IMR-90 (cell line): ENCODE data around the gene GFY. TPM values are rescaled to one million over a fixed set of nuclear protein-coding genes. Genes with fewer than 3 reads are reported as not detected.

Experiments
- ATAC-seq: fragments of 200-7000 bp; cut with Tn5 transposase; 2 replicates; pipeline ENCODE4 v1.9.1; 2020; ENCODE audit warnings: low read depth, mild to moderate bottlenecking, moderate library complexity
- BruUV-seq: library from RNA; stranded (reverse); fragments of 400-500 nt; replicated peaks from 2 replicates; lab custom pipeline; 2021; lab: Mats Ljungman, UMichigan
- CTCF ChIA-PET: fragments of 300-600 bp; formaldehyde crosslinking; extraction: SDS; loops from one replicate; lab custom pipeline; 2021; ENCODE audit warnings: antibody characterized with exemption; lab: Yijun Ruan, JAX
- POLR2A ChIA-PET: fragments of 300-600 bp; sonication (Branson Sonifier 250); formaldehyde crosslinking; loops from one replicate; lab custom pipeline; 2022; ENCODE audit warnings: antibody characterized with exemption; ENCODE audit not compliant: unreplicated experiment; lab: Charles Lee
- DNase-seq: peaks from one replicate; pipeline ENCODE4 v3.0.0; 2013
- H2AFZ ChIP-seq: replicated peaks from 2 replicates; pipeline ENCODE3; 2013; ENCODE audit warnings: low read length, mild to moderate bottlenecking; ENCODE audit not compliant: poor library complexity
- H2AK5ac ChIP-seq: 2 replicates; pipeline ENCODE4 v1.6.1; 2013; ENCODE audit warnings: low read depth, low read length, inconsistent platforms
- H2AK9ac ChIP-seq: replicated peaks from 2 replicates; pipeline ENCODE3; 2013; ENCODE audit warnings: mild to moderate bottlenecking, low read depth, low read length, moderate library complexity; ENCODE audit not compliant: poor library complexity
- H2BK120ac ChIP-seq: 2 replicates; pipeline ENCODE4 v1.6.1; 2013; ENCODE audit warnings: low read depth, low read length, inconsistent platforms
- H2BK15ac ChIP-seq: 3 replicates; pipeline ENCODE4 v1.6.1; 2013; ENCODE audit warnings: low read depth, low read length, inconsistent platforms
- H2BK20ac ChIP-seq: 2 replicates; pipeline ENCODE4 v1.6.1; 2013; ENCODE audit warnings: low read depth, mild to moderate bottlenecking, inconsistent platforms, low read length, moderate library complexity
- H2BK5ac ChIP-seq: 2 replicates; pipeline ENCODE4 v1.6.1; 2013; ENCODE audit warnings: mild to moderate bottlenecking, low read depth, low read length, inconsistent platforms; ENCODE audit not compliant: poor library complexity, severe bottlenecking
- H3K14ac ChIP-seq: replicated peaks from 2 replicates; pipeline ENCODE4 v1.6.1; 2013; ENCODE audit warnings: low read depth, low read length, inconsistent platforms
- H3K18ac ChIP-seq: 2 replicates; pipeline ENCODE4 v1.6.1; 2013; ENCODE audit warnings: low read depth, low read length, control low read depth
- H3K23ac ChIP-seq: 2 replicates; pipeline ENCODE4 v1.6.1; 2013; ENCODE audit warnings: low read depth, low read length, inconsistent platforms
- H3K27ac ChIP-seq: 2 replicates; pipeline ENCODE4 v1.5.1; 2013; ENCODE audit warnings: mild to moderate bottlenecking, control low read depth, low read length; ENCODE audit not compliant: insufficient read depth
- H3K27me3 ChIP-seq: 2 replicates; pipeline ENCODE4 v1.6.1; 2013; ENCODE audit warnings: low read length; ENCODE audit not compliant: control insufficient read depth, insufficient read depth
- H3K36me3 ChIP-seq: 2 replicates; pipeline ENCODE4 v1.6.1; 2013; ENCODE audit warnings: low read length, mixed read lengths; ENCODE audit not compliant: control insufficient read depth, insufficient read depth
- H3K4ac ChIP-seq: 2 replicates; pipeline ENCODE4 v1.6.1; 2013; ENCODE audit warnings: low read depth, low read length, inconsistent platforms
- H3K4me1 ChIP-seq: 2 replicates; pipeline ENCODE4 v1.6.1; 2013; ENCODE audit warnings: low read length, mixed read lengths; ENCODE audit not compliant: control insufficient read depth, insufficient read depth
- H3K4me2 ChIP-seq: 2 replicates; pipeline ENCODE4 v1.6.1; 2013; ENCODE audit warnings: low read depth, mild to moderate bottlenecking, control low read depth, low read length, moderate library complexity
- H3K4me3 ChIP-seq: 2 replicates; pipeline ENCODE4 v1.5.1; 2013; ENCODE audit warnings: low read depth, mild to moderate bottlenecking, control low read depth, low read length, moderate library complexity; ENCODE audit not compliant: insufficient read depth
- H3K56ac ChIP-seq: 2 replicates; pipeline ENCODE4 v1.6.1; 2013; ENCODE audit warnings: low read length, inconsistent platforms; ENCODE audit not compliant: insufficient read depth; ENCODE audit errors: extremely low read depth
- H3K79me1 ChIP-seq, 2 experiments: 2 replicates each; pipeline ENCODE4 v1.6.1; 2013; ENCODE audit warnings: low read length in 2 of 2, inconsistent platforms in 1 of 2, low read depth in 1 of 2
- H3K9ac ChIP-seq: 2 replicates; pipeline ENCODE4 v1.6.1; 2013; ENCODE audit warnings: low read depth, low read length, control low read depth
- H3K9me1 ChIP-seq: 2 replicates; pipeline ENCODE4 v1.6.1; 2013; ENCODE audit warnings: low read length, inconsistent platforms; ENCODE audit not compliant: insufficient read depth
- H3K9me3 ChIP-seq: 2 replicates; pipeline ENCODE4 v1.6.1; 2013; ENCODE audit warnings: low read length; ENCODE audit not compliant: control insufficient read depth, insufficient read depth
- H4K20me1 ChIP-seq: 2 replicates; pipeline ENCODE4 v1.6.1; 2013; ENCODE audit warnings: low read length, inconsistent platforms; ENCODE audit not compliant: insufficient read depth
- H4K5ac ChIP-seq: 2 replicates; pipeline ENCODE4 v1.6.1; 2013; ENCODE audit warnings: mild to moderate bottlenecking, low read depth, low read length, control low read depth
- H4K8ac ChIP-seq, 2 experiments: 2 replicates each; pipeline ENCODE4 v1.6.1; 2013; ENCODE audit warnings: low read depth in 2 of 2, low read length in 2 of 2, control low read depth in 1 of 2, inconsistent platforms in 1 of 2
- H4K91ac ChIP-seq: 2 replicates; pipeline ENCODE4 v1.6.1; 2013; ENCODE audit warnings: low read depth, low read length, inconsistent platforms; ENCODE audit not compliant: insufficient read depth
- CHD1 ChIP-seq: IDR thresholded peaks from 2 replicates; pipeline ENCODE4 v1.6.1; 2012; ENCODE audit warnings: low read depth, low read length, improper control_type of control experiment
- RCOR1 ChIP-seq: IDR thresholded peaks from 2 replicates; pipeline ENCODE4 v1.6.1; 2012; ENCODE audit warnings: mild to moderate bottlenecking, low read length, improper control_type of control experiment; ENCODE audit not compliant: insufficient replicate concordance
- WGBS, 2 experiments: methylation state at CpG; one replicate each; pipeline versions ENCODE4 v1.1.5 to v1.1.7; 2013; ENCODE audit warnings: missing lambda C conversion rate in 2 of 2; ENCODE audit not compliant: insufficient read length in 1 of 2; ENCODE audit errors: extremely low coverage in 2 of 2; 5-methylcytosine and 5-hydroxymethylcytosine counted together
- dilution Hi-C: fragments of 300-500 bp; cut with HindIII; formaldehyde crosslinking; loops from one replicate; pipeline ENCODE4 v1.14.3; 2018; ENCODE audit warnings: low sequenced_read_pairs; ENCODE audit not compliant: unreplicated experiment
- in situ Hi-C: fragments of 300-500 bp; cut with MboI; formaldehyde crosslinking; loops from 3 replicates; pipeline ENCODE4 v1.14.3; 2019; ENCODE audit warnings: low sequenced_read_pairs, inconsistent platforms, mixed read lengths
- intact Hi-C: fragments of 100-400 bp; cut with micrococcal nuclease; formaldehyde crosslinking; loops from 2 replicates; pipeline ENCODE4 v1.10.0; 2022
- polyA plus RNA-seq, 3 experiments: library from polyadenylated mRNA; depleted of rRNA; stranded (reverse); fragments of >200 nt; gene quantifications; 2 replicates each; pipeline ENCODE4 v1.2.3, GENCODE V29; 2012; ENCODE audit warnings: low replicate concordance in 1 of 3
- total RNA-seq: library from RNA; depleted of rRNA; stranded (reverse); fragments of >200 nt; gene quantifications from 2 replicates; pipeline ENCODE4 v1.2.3, GENCODE V29; 2012

Gene GFY
- total and polyA plus RNA-seq, 2 of the 4 experiments (the other 2 are of a cell fraction), result not detected

- in situ Hi-C loops, result no loop called here
Observed at GRCh38 chr19:49468199-49468598, 43.0 kb downstream of the GFY start.

More at GRCh38 chr19:49468199-49468598, 43.0 kb downstream of the GFY start:
- H2BK15ac ChIP-seq, result no peak overlapping the region
- no peak overlapping the region for H2AFZ ChIP-seq
- H3K4me1 ChIP-seq, result peaks cover 2% of the 10 kb centered on the region; the same call in 1 of the 2 replicates
- H3K27me3 ChIP-seq, result no peaks in the 10 kb centered on the region
- peaks cover 5% of the 10 kb centered on the region; the same call in 1 of the 2 replicates for H3K36me3 ChIP-seq
- H3K4me3 ChIP-seq, result no peak overlapping the region
- no peak overlapping the region for H3K4ac ChIP-seq
- TF ChIP-seq RCOR1, result no peak
- TF ChIP-seq CHD1, result no peak
- H3K9ac ChIP-seq, result no peak overlapping the region
- no peak overlapping the region for H2BK5ac ChIP-seq
- H3K4me2 ChIP-seq, result no peak overlapping the region
- no peak overlapping the region for H2BK120ac ChIP-seq
- ChIA-PET CTCF (no interaction called here), POLR2A (no interaction called here)
- ATAC-seq (no peak), DNase-seq (no peak)
- no peak overlapping the region for H3K27ac ChIP-seq
- no peak overlapping the region for H4K8ac ChIP-seq
- H3K56ac ChIP-seq, result no peak overlapping the region
- H2AK5ac ChIP-seq, result no peak overlapping the region
- peaks cover 7% of the 10 kb centered on the region; the same call in 1 of the 2 replicates for H3K9me1 ChIP-seq
- no peaks in the 10 kb centered on the region for H3K9me3 ChIP-seq
- no peak overlapping the region for H3K18ac ChIP-seq
- H4K91ac ChIP-seq, result no peak overlapping the region
- BruUV-seq, result no TSS peak
- intact Hi-C loops (no loop called here), dilution Hi-C loops (no loop called here)
- no peak overlapping the region for H4K5ac ChIP-seq
- no peak overlapping the region for H3K23ac ChIP-seq
- no peak overlapping the region for H3K14ac ChIP-seq
- H3K79me1 ChIP-seq, result no peaks in the 10 kb centered on the region
- H2BK20ac ChIP-seq, result no peak overlapping the region
- H2AK9ac ChIP-seq, result no peak overlapping the region
- no peaks in the 10 kb centered on the region for H4K20me1 ChIP-seq
- WGBS, 2 experiments, result 97% methylated on average over 8 of the region's 19 CpGs; no CpG with 5 or more reads in 1 of the 2 experiments
